ENCODE measurements around the gene RAG1.

Gene RAG1

GRCh38 chr11:36628141-36628540 lies 60.3 kb downstream of the RAG1 start:
- no peak overlapping the region for H3K9ac ChIP-seq (ENCODE audit: low read length)
- H3K4me3 ChIP-seq (ENCODE audit: low read length), result no peak overlapping the region
- no peaks in the 10 kb centered on the region for H3K36me3 ChIP-seq (replicated peaks; ENCODE audit: insufficient read depth, low read length)
- H3K27ac ChIP-seq (ENCODE audit: low read length), result no peak overlapping the region
- no peaks in the 10 kb centered on the region for H3K79me2 ChIP-seq (ENCODE audit: low read length)
- DNase-seq, result no peak
- no peaks in the 10 kb centered on the region for H3F3A ChIP-seq (ENCODE audit: insufficient read depth, low read length)
- H3K4me2 ChIP-seq (ENCODE audit: low read depth, low read length), result no peak overlapping the region
- H3K27me3 ChIP-seq (replicated peaks; ENCODE audit: insufficient read depth, low read length), result no peaks in the 10 kb centered on the region
- H3K9me2 ChIP-seq (replicated peaks; ENCODE audit: insufficient read depth, low read length), result no peaks in the 10 kb centered on the region
- TF ChIP-seq, protein P1, sequence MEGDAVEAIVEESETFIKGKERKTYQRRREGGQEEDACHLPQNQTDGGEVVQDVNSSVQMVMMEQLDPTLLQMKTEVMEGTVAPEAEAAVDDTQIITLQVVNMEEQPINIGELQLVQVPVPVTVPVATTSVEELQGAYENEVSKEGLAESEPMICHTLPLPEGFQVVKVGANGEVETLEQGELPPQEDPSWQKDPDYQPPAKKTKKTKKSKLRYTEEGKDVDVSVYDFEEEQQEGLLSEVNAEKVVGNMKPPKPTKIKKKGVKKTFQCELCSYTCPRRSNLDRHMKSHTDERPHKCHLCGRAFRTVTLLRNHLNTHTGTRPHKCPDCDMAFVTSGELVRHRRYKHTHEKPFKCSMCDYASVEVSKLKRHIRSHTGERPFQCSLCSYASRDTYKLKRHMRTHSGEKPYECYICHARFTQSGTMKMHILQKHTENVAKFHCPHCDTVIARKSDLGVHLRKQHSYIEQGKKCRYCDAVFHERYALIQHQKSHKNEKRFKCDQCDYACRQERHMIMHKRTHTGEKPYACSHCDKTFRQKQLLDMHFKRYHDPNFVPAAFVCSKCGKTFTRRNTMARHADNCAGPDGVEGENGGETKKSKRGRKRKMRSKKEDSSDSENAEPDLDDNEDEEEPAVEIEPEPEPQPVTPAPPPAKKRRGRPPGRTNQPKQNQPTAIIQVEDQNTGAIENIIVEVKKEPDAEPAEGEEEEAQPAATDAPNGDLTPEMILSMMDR (IDR thresholded peaks at IDR 0.05; ENCODE audit: low read length), result no peak
- TF ChIP-seq EZH2phosphoT487 (IDR thresholded peaks at IDR 0.05; ENCODE audit: low read length), result no peak
- no peak for TF ChIP-seq EZH2 (optimal IDR thresholded peaks at IDR 0.05; ENCODE audit: low read depth, low read length)
- no peaks in the 10 kb centered on the region for H4K20me1 ChIP-seq (ENCODE audit: insufficient read depth, low read length)
- H3K9me3 ChIP-seq (replicated peaks; ENCODE audit: insufficient read depth, low read length), result no peaks in the 10 kb centered on the region
- 0 out of 2 replicates have a peak, but pooled peaks cover 3% of the 10 kb centered on the region for H3K4me1 ChIP-seq (ENCODE audit: low read length)
- H2AFZ ChIP-seq (ENCODE audit: low read length), result no peak overlapping the region

DNA sequence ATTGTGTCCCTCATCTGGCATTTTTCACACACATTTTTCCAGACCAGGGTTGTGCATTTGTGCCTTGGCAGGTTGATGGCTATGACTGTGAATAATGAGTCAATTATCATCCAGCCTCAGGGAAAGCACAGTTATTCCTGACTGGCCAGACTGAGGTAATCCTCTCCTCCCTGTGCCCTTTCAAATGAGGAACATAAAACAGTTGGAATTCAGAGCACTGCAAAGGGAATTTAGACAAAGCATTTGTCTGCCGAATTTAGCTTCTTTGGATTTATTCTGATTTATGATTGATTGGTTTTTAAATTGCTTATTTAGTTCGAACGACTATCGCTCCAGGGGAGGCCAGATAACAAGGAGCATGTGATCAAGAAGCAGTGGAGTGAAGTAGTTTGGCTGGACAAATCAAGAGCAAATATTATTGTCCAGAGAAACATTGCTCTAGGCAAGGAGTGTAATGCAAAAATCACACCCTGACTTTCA lies 61.0 kb downstream of the RAG1 start:
- no peak for DNase-seq
- TF ChIP-seq EZH2phosphoT487 (IDR thresholded peaks at IDR 0.05; ENCODE audit: low read length) (no peak), EZH2 (optimal IDR thresholded peaks at IDR 0.05; ENCODE audit: low read depth, low read length) (no peak)
- TF ChIP-seq, protein P1 (IDR thresholded peaks at IDR 0.05; ENCODE audit: low read length), result no peak
- Histone ChIP-seq H3K27ac (ENCODE audit: low read length) (no peak overlapping the region), H3K9me3 (replicated peaks; ENCODE audit: insufficient read depth, low read length) (no peaks in the 10 kb centered on the region), H2AFZ (ENCODE audit: low read length) (no peak overlapping the region), H4K20me1 (ENCODE audit: insufficient read depth, low read length) (no peaks in the 10 kb centered on the region), H3F3A (ENCODE audit: insufficient read depth, low read length) (no peaks in the 10 kb centered on the region), H3K4me1 (ENCODE audit: low read length) (0 out of 2 replicates have a peak, but pooled peaks cover 3% of the 10 kb centered on the region), H3K9ac (ENCODE audit: low read length) (no peak overlapping the region), H3K9me2 (replicated peaks; ENCODE audit: insufficient read depth, low read length) (no peaks in the 10 kb centered on the region), H3K27me3 (replicated peaks; ENCODE audit: insufficient read depth, low read length) (no peaks in the 10 kb centered on the region), H3K79me2 (ENCODE audit: low read length) (no peaks in the 10 kb centered on the region), H3K4me3 (ENCODE audit: low read length) (no peak overlapping the region), H3K4me2 (ENCODE audit: low read depth, low read length) (no peak overlapping the region), H3K36me3 (replicated peaks; ENCODE audit: insufficient read depth, low read length) (no peaks in the 10 kb centered on the region)
